SK-N-MC (cell line): ENCODE measurements around the gene PDSS2.

Source experiments
- EZH2 ChIP-seq: fragments of 200-600 bp; sonication (generic); IDR thresholded peaks from one replicate; pipeline ENCODE4 v1.6.1; 2017; ENCODE audit warnings: antibody characterized with exemption
- POLR2AphosphoS5 ChIP-seq: IDR thresholded peaks from 2 replicates; pipeline ENCODE4 v1.6.1; 2012; ENCODE audit warnings: mild to moderate bottlenecking, low read depth, low read length, borderline replicate concordance

- TF ChIP-seq EZH2 = no peak
- TF ChIP-seq POLR2AphosphoS5 = no peak
Measured at GRCh38 chr6:107185391-107185970, 273.9 kb downstream of the PDSS2 start.
